Central memory CD4-positive, alpha-beta T cell (primary cell): ENCODE results near the gene STK35.

Experiments used
- DNase-seq: peaks from one replicate; pipeline ENCODE4 v3.0.0; 2022

The STK35 gene

GRCh38 chr20:2136275-2136674 lies 34.6 kb downstream of the STK35 start:
- DNase-seq = no peak

GRCh38 chr20:2137552-2138201 lies 36.0 kb downstream of the STK35 start:
- no peak for DNase-seq

GRCh38 chr20:2138396-2138795 lies 36.8 kb downstream of the STK35 start:
- DNase-seq = no peak

- no peak for DNase-seq
Observed at GRCh38 chr20:2139250-2139649, 37.6 kb downstream of the STK35 start.

GRCh38 chr20:2139736-2140135 lies 38.1 kb downstream of the STK35 start:
- no peak for DNase-seq

- DNase-seq = no peak
Observed at GRCh38 chr20:2140561-2140960, 38.9 kb downstream of the STK35 start.

GRCh38 chr20:2141600-2142575 lies 40.3 kb downstream of the STK35 start:
- DNase-seq = no peak

- DNase-seq = no peak
Observed at GRCh38 chr20:2142649-2143048, 41.0 kb downstream of the STK35 start.

GRCh38 chr20:2143594-2143993 lies 42.0 kb downstream of the STK35 start:
- no peak for DNase-seq

- no peak for DNase-seq
Observed at GRCh38 chr20:2144850-2145249, 43.2 kb downstream of the STK35 start.

- DNase-seq = no peak
Observed at GRCh38 chr20:2145376-2145775, 43.7 kb downstream of the STK35 start.

- no peak for DNase-seq
Observed at GRCh38 chr20:2146080-2146867, 44.6 kb downstream of the STK35 start.

GRCh38 chr20:2149507-2149906 lies 47.9 kb downstream of the STK35 start:
- DNase-seq = no peak

- DNase-seq = no peak
Observed at GRCh38 chr20:2150660-2151059, 49.0 kb downstream of the STK35 start.

GRCh38 chr20:2151858-2152281 lies 50.2 kb downstream of the STK35 start:
- no peak for DNase-seq

- no peak for DNase-seq
Observed at GRCh38 chr20:2152317-2152716, 50.7 kb downstream of the STK35 start.

GRCh38 chr20:2153326-2153725 lies 51.7 kb downstream of the STK35 start:
- DNase-seq = no peak

- no peak for DNase-seq
Observed at GRCh38 chr20:2156224-2156623, 54.6 kb downstream of the STK35 start.

- DNase-seq = no peak
Observed at GRCh38 chr20:2156666-2157624, 55.3 kb downstream of the STK35 start.

- no peak for DNase-seq
Observed at GRCh38 chr20:2162125-2162822, 60.6 kb downstream of the STK35 start.

- no peak for DNase-seq
Observed at GRCh38 chr20:2162823-2163166, 61.2 kb downstream of the STK35 start.

- no peak for DNase-seq
Observed at GRCh38 chr20:2163312-2163711, 61.7 kb downstream of the STK35 start.
